ENCODE measurements around the gene IRAK4.

The IRAK4 gene

GRCh38 chr12:43776498-43776897 is 17.7 kb downstream of the IRAK4 start:
- DNase-seq = no peak

DNA sequence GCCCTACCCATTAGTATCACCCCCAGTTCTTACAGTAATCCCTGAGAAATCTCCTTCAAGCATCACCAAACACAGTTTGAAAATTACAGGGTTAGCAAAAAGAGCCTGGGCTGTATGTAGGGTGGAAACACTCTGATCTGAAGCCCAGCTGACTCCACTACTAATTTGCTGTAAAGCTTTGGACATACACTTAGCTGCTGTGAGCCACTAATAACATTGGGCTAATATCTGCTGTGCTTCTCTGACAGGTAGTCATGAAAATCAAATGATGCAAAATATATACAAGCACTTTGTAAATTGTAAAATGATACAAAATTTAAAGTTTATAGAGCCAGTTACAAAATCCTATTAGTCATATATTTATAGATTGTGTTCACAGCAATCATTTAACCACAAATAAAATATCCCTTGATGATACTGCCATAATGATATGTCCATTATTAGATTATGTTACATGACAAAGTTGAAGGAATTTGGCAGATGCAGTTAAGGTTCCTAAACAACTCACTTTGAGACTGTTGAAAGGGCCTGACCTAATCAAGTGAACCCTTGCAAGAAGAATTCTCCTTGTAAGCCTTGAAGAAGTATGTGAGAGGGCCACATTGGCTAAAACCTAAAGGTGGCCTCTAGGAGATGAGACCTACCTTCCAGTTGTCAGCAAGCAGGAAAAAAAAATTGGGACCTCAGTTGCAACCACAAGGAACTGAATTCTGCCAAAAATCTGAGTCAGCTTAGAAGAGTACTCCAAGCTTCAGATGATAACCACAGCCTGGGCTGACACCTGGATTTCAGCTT is 28.3 kb downstream of the IRAK4 start:
- no peak for DNase-seq

- DNase-seq = no peak
Measured at GRCh38 chr12:43789941-43790340, 31.2 kb downstream of the IRAK4 start.

GRCh38 chr12:43795716-43796280 is 37.0 kb downstream of the IRAK4 start:
- DNase-seq = no peak

GRCh38 chr12:43797561-43798217 is 38.9 kb downstream of the IRAK4 start:
- DNase-seq = no peak

GRCh38 chr12:43805149-43805859 is 46.6 kb downstream of the IRAK4 start:
- no peak for DNase-seq

DNA sequence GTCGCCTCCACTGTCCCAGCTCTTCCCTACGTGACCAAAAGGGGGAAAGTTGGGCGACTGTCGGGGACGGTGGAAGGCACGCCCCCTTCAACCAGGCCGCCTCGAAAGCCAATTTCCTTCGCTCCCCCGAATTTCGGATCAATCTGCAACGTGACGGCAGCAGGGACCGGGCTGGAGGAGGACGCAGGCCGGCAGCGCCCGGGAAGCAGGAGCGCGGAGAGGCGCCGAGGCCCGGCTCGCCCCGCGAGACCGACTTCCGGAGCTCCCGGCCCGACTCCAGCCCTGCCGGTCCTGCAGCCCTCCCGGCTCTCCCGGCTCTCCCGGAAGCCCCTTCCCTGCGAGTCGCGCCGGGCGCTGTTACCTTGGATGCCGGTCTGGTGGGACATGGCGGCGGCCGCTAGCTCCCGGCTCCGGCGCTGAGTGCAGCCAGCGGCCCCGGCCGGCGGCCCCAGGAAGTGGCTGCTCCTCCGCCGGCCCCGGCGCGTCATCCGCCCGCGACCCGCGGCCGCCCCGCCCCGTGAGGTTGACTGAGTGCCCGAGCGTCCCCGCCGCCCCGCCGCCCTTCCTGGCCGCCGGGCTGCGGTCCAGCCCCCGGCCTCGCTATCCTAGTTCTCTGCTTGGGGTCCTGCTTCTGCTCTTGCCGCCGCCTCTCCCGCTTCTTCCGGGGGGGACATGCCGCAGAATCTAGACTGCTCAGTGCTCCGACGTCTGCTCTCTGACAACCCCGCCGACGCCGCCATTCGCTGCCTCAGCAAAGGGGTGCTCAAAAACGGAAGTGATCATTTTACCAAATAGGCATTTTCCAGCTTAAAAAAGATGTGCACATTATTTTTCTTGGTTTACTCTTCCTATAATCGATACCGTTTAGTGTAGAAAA is 47.3 kb downstream of the IRAK4 start, which contains the start of gene TWF1:
Gene TWF1, minus strand, starts transcription at position 458 of the 877 bp plus-strand sequence. Its CDS starts 72 bp downstream, at position 386.
- DNase-seq = peak; percentile 61

GRCh38 chr12:43806737-43807072 is 48.0 kb downstream of the IRAK4 start:
- no peak for DNase-seq

- no peak for DNase-seq
Measured at GRCh38 chr12:43807386-43807785, 48.6 kb downstream of the IRAK4 start.

GRCh38 chr12:43812057-43812456 is 53.3 kb downstream of the IRAK4 start:
- DNase-seq = no peak

DNA sequence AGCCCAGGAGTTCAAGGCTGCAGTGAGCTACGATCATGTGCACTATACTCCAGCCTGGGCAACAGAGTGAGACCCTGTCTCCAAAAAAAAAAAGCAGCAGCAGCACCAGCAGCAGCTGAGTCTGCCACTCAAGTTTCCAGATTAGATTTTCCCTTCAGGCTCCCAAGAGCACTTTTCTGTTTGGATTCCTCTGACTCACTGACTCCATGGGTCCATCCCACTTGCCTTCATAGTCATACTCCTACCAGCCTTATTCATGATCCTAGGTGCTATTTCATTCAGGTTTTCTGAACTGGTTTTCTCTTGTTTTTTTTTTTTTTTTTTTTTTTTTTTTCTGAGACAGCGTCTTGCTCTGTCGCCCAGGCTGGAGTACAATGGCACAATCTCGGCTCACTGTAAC is 54.2 kb downstream of the IRAK4 start:
- no peak for DNase-seq

DNA sequence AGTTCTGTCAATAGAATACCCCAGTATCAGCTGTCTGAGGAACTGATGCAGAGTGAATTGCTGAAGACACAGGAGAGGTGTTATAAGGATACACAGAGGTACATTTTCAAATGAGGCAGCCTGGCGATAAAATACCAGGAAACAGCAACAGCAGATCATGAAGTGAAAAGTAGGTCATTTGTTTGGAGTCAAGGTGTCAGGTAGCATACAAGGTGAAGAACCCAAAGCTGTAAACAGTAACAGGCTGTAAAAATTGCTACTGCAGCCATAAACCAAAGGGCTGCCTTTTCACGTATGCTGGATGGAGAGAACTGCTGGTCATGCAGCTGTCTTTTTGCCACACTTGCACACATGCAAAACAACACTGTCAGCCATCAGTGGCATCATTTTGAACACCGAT is 56.7 kb downstream of the IRAK4 start:
- DNase-seq = no peak

DNA sequence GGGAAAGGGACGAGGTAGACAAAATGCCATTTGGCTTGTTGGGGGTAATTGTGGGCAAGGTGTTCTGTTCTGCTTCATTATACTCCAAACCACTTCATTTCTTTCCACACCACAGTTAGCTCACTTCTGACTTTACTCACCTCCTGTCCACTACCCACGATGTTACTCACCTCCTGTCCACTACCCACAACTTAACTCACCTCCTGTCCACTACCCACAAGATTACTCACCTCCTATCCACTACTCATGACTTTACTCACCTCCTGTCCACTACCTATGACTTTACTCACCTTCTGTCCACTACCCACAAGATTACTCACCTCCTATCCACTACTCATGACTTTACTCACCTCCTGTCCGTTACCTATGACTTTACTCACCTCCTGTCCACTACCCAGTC is 57.4 kb downstream of the IRAK4 start:
- no peak for DNase-seq

- no peak for DNase-seq
Measured at GRCh38 chr12:43824207-43824775, 65.5 kb downstream of the IRAK4 start.

GRCh38 chr12:43826681-43827080 is 67.9 kb downstream of the IRAK4 start:
- DNase-seq = no peak

- no peak for DNase-seq
Measured at GRCh38 chr12:43827093-43827492, 68.3 kb downstream of the IRAK4 start.

DNA sequence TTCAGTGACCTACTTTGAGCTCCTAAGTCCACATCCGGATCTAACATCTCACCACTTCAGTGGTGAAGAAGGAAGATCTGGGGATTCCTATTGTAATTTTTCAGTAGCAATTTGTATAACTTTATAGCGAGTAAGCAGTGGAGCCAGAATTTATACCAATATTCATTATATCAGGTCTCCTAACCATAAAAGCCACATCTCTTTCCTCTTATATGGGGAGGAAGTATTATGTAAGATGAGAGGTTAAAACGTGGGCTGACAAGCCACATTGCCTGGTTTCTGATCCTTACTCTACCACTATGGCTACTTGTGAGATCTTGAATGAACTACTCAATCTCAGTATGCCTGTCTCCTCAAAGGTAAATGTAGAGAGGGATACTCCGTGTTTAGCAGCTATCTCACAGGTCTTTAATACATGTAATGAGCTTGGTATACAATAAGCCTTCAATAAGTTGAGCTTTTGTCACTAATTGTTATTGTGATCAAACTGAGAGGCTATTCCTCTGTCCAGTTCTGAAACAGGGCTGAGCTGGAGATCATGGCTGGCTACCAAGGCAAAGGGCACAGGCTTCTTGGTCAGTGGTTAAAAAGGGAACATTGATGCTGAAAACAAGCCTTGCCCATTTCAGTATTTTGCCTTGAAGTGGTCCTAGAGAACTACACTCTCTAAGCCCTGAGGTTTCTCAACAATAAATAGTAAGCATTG is 73.9 kb downstream of the IRAK4 start:
- DNase-seq = peak; percentile 40

GRCh38 chr12:43835264-43835655 is 76.5 kb downstream of the IRAK4 start:
- no peak for DNase-seq

GRCh38 chr12:43835656-43836474 is 77.1 kb downstream of the IRAK4 start, which contains the start of gene TMEM117:
TMEM117 (plus strand) TSS chr12:43836081.
- no peak for DNase-seq

GRCh38 chr12:43836475-43836989 is 77.8 kb downstream of the IRAK4 start:
- DNase-seq = no peak
